ENCODE measurements around the gene RUNX2. TPM values are rescaled to one million over a fixed set of nuclear protein-coding genes. Genes with fewer than 3 reads are reported as not detected.

Gene RUNX2
- total RNA-seq, 4 donors from 2014 or later: 0.78 to 2.0 (median 0.94) TPM

- Histone ChIP-seq H3K4me1 (no peaks in the 10 kb centered on the region), H3K36me3 (no peaks in the 10 kb centered on the region), H3K4me3 (no peak overlapping the region), H3K27ac (no peak overlapping the region), H3K27me3 (no peaks in the 10 kb centered on the region), H3K9me3 (no peaks in the 10 kb centered on the region)
- TF ChIP-seq POLR2A (IDR thresholded peaks at IDR 0.05): no peak
- no peak for TF ChIP-seq CTCF (IDR thresholded peaks at IDR 0.05 in 4 of 5, conservative IDR thresholded peaks at IDR 0.05 in 1 of 5)
- in situ Hi-C loops (cut with MboI; ENCODE audit: low sequenced_read_pairs in 4 of 4) (no loop called here), intact Hi-C loops (cut with DNase I; ENCODE audit: low total_unique reads) (no loop called here)
- DNase-seq (no peak), ATAC-seq (no peak)
Observed at GRCh38 chr6:45696738-45697137, 368.6 kb downstream of the RUNX2 start.

DNA sequence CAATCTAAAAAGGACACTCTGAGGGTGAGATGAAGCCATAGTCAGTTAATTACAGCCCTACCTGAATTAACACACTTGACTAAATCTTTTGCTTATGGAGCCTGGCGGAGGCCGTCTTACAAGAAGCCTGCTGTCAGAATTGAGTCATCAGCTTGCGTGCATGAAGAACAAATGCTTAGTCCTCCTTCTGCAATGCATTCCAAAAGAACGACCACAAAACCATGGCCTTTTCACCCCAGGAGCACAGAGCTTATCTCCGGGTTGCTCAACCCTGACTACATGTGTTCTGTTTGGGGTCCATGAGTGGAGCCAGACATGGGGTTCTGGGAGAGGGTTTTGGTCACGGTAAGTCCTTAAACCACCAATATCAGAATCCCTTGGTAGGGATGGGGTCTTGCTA, 369.5 kb downstream of the RUNX2 start:
- Histone ChIP-seq H3K36me3 (no peaks in the 10 kb centered on the region), H3K4me3 (no peak overlapping the region), H3K27me3 (no peaks in the 10 kb centered on the region), H3K27ac (no peak overlapping the region), H3K9me3 (no peaks in the 10 kb centered on the region), H3K4me1 (no peaks in the 10 kb centered on the region)
- in situ Hi-C loops (cut with MboI; ENCODE audit: low sequenced_read_pairs in 4 of 4): no loop called here
- TF ChIP-seq POLR2A (IDR thresholded peaks at IDR 0.05) (no peak), CTCF (IDR thresholded peaks at IDR 0.05 in 4 of 5, conservative IDR thresholded peaks at IDR 0.05 in 1 of 5) (no peak)
- DNase-seq: no peak
- intact Hi-C loops (cut with DNase I; ENCODE audit: low total_unique reads): no loop called here
- ATAC-seq: no peak

DNA sequence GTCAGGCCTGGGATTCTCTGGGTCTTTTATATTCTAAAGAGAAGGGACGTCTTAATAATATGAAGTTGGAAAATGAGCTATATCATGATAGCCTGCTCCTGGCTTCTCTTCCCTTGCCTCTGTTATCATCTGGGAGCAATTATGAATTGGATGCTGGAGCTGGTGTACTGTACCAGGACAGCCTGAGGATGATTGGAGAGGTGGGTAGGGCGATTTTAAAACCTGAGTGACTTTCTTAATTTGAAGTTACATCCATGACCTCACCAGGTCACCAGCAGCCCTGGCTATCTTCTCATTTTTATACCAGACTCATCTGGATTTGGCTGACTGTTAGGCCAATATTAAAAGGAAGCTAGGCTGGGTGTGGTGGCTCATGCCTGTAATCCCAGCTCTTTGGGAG, 369.9 kb downstream of the RUNX2 start:
- in situ Hi-C loops (cut with MboI; ENCODE audit: low sequenced_read_pairs in 4 of 4): no loop called here
- Histone ChIP-seq H3K27ac (no peak overlapping the region), H3K36me3 (no peaks in the 10 kb centered on the region), H3K9me3 (no peaks in the 10 kb centered on the region), H3K4me3 (no peak overlapping the region), H3K4me1 (no peaks in the 10 kb centered on the region), H3K27me3 (no peaks in the 10 kb centered on the region)
- ATAC-seq (no peak), DNase-seq (no peak)
- intact Hi-C loops (cut with DNase I; ENCODE audit: low total_unique reads): no loop called here
- TF ChIP-seq POLR2A (IDR thresholded peaks at IDR 0.05) (no peak), CTCF (IDR thresholded peaks at IDR 0.05 in 4 of 5, conservative IDR thresholded peaks at IDR 0.05 in 1 of 5) (no peak)

- Histone ChIP-seq H3K27me3 (no peaks in the 10 kb centered on the region), H3K27ac (no peak overlapping the region), H3K4me3 (no peak overlapping the region), H3K36me3 (no peaks in the 10 kb centered on the region), H3K9me3 (no peaks in the 10 kb centered on the region), H3K4me1 (no peaks in the 10 kb centered on the region)
- intact Hi-C loops (cut with DNase I; ENCODE audit: low total_unique reads): no loop called here
- in situ Hi-C loops (cut with MboI; ENCODE audit: low sequenced_read_pairs in 4 of 4): loop anchor here in 3 of 4 donors (25.0 kb wide), 3 partner anchors 287 to 1212 kb away; no protein-coding TSS in a partner anchor
- DNase-seq (no peak), ATAC-seq (no peak)
- no peak for TF ChIP-seq CTCF (IDR thresholded peaks at IDR 0.05 in 4 of 5, conservative IDR thresholded peaks at IDR 0.05 in 1 of 5)
- TF ChIP-seq POLR2A (IDR thresholded peaks at IDR 0.05): no peak
Observed at GRCh38 chr6:45699663-45700062, 371.5 kb downstream of the RUNX2 start.

Measured in gastrocnemius medialis (tissue), 4 donors.